ENCODE measurements around the gene ACSL4. TPM values are rescaled to one million over a fixed set of nuclear protein-coding genes. Genes with fewer than 3 reads are reported as not detected.

The ACSL4 gene
- total RNA-seq (10 to 100 TPM; 28.3 to 69.4 (median 52.1) TPM), polyA plus RNA-seq (10 to 100 TPM; 12.7 to 27.0 TPM)
- long read RNA-seq, donor 1, full-length matches to known transcripts = 3 of 34 reads
- long read RNA-seq, donor 1, partial matches to known transcripts = 2 of 34 reads
- long read RNA-seq, donor 1, other reads (novel, unspliced or antisense) = 29 of 34 reads
- long read RNA-seq, donor 2, full-length matches to known transcripts = 19 of 77 reads
- long read RNA-seq, donor 2, partial matches to known transcripts = 6 of 77 reads
- long read RNA-seq, donor 2, other reads (novel, unspliced or antisense) = 52 of 77 reads
- long read RNA-seq, donor 3, full-length matches to known transcripts = 18 of 130 reads
- long read RNA-seq, donor 3, partial matches to known transcripts = 87 of 130 reads
- long read RNA-seq, donor 3, other reads (novel, unspliced or antisense) = 25 of 130 reads

DNA sequence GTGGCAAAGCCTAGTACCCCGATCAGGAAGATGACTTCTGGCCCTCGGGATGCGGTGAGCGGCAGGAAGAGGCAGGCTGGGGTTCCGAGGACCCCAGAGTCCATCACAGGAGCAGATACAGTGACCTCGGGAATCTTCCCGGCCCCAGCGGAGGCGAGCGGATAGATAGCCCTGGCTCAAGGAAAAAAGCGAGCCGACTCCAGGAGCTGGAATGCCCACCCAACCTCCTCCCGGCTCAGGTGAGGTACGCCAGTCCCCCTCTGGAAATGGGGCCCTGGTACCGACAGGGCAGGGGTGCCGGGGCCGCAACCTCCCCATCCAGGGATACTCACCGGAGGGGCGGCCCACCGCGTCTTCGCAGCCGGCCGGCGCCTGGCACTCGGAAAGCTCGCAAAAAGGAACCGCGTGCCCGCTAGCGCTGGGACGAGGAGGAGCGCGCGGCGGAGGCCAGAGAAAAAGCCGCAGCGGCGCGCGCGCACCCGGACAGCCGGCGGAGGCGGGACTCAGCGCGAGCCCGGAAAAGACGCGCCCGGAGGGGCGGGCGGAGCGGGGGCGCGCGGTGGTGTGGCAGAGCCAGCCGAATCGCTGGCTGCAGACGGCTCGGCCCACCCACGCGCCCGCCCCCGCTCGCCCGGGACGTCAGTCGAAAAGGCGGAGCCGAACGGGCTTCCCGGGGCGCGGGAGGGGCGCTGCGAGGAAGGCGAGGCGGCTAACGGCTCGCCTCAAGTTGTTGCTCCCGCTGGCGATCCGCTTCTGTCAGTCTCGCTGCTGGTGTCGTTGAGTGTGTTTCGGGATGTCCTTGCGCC, at the start of gene ACSL4:
TSS of gene ACSL4 (minus strand) at position 451 of the 806 bp plus-strand sequence. CDS start 49,894 bp downstream, outside the sequence.
- ATAC-seq (peak; percentile 96 to 100 (median 99)), DNase-seq (peak; percentile 87 to 92)
- intact Hi-C loops (cut with DNase I) = loop anchor here in 1 of 10 donors (5.0 kb wide), 1 partner anchor 124 kb away; no protein-coding TSS in a partner anchor
- H3K4me3 ChIP-seq = peak within 1 kb of the TSS; percentile 75 to 93 (median 84)
- no peaks in the 10 kb centered on the region for H3K9me3 ChIP-seq
- no peaks in the 10 kb centered on the region for H3K36me3 ChIP-seq
- TF ChIP-seq, protein P1, sequence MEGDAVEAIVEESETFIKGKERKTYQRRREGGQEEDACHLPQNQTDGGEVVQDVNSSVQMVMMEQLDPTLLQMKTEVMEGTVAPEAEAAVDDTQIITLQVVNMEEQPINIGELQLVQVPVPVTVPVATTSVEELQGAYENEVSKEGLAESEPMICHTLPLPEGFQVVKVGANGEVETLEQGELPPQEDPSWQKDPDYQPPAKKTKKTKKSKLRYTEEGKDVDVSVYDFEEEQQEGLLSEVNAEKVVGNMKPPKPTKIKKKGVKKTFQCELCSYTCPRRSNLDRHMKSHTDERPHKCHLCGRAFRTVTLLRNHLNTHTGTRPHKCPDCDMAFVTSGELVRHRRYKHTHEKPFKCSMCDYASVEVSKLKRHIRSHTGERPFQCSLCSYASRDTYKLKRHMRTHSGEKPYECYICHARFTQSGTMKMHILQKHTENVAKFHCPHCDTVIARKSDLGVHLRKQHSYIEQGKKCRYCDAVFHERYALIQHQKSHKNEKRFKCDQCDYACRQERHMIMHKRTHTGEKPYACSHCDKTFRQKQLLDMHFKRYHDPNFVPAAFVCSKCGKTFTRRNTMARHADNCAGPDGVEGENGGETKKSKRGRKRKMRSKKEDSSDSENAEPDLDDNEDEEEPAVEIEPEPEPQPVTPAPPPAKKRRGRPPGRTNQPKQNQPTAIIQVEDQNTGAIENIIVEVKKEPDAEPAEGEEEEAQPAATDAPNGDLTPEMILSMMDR (IDR thresholded peaks at IDR 0.05) = no peak
- peaks cover 0 to 30% (median 0%) of the 10 kb centered on the region in 9 donors for H3K4me1 ChIP-seq
- H3K27me3 ChIP-seq = peaks cover 0 to 24% (median 0%) of the 10 kb centered on the region in 7 donors
- peak within 1 kb of the TSS; percentile 29 to 96 (median 90) for H3K27ac ChIP-seq
- 0% methylated on average over 15 to 80 of the region's 89 CpGs for WGBS, 2 donors

DNA sequence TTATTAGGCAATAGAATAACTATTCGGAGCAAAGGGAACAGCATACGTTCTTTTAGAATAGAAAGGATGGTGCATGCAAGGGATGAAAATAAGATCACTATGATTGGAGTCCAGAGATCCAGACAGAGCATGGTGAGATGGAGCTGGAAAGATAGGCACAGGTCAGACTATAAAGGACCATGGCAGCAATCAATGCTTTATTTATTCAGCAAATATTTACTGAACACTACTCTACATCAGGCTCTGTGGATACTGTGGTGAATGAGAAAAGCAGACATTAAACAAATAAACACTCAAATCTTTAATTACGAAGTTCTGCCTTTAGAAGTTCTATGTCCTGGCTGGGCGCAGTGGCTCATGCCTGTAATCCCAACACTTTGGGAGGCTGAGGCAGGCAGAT, 44.7 kb upstream of the ACSL4 start:
- no peak overlapping the region for H3K27ac ChIP-seq
- no peaks in the 10 kb centered on the region for H3K36me3 ChIP-seq
- H3K9me3 ChIP-seq = no peaks in the 10 kb centered on the region
- ATAC-seq (no peak), DNase-seq (no peak)
- TF ChIP-seq, protein P1 (IDR thresholded peaks at IDR 0.05) = no peak
- no peak overlapping the region for H3K4me3 ChIP-seq
- intact Hi-C loops (cut with DNase I) = no loop called here
- H3K4me1 ChIP-seq = no peaks in the 10 kb centered on the region
- 94 to 96% methylated on average over 4 of the region's 4 CpGs for WGBS, 2 donors
- H3K27me3 ChIP-seq = no peaks in the 10 kb centered on the region

DNA sequence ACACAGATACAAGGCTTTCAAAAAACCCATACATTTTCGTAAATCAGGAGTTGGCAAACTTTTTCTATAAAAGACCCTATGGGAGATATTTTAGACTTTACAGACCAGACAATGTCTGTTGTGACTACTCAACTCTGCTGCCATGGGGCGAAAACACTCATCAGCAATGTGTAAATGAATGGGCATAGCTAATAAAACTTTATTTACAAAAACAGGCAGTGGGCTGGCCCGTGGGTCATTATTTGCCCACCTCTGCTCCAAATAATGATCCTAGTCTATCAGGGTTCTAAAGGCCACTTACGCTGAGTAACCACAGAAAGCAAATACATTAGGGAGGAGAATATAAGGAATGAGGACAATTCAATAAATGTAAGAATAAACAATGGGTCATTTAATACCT, 43.9 kb upstream of the ACSL4 start:
- TF ChIP-seq, protein P1 (IDR thresholded peaks at IDR 0.05) = no peak
- intact Hi-C loops (cut with DNase I) = no loop called here

DNA sequence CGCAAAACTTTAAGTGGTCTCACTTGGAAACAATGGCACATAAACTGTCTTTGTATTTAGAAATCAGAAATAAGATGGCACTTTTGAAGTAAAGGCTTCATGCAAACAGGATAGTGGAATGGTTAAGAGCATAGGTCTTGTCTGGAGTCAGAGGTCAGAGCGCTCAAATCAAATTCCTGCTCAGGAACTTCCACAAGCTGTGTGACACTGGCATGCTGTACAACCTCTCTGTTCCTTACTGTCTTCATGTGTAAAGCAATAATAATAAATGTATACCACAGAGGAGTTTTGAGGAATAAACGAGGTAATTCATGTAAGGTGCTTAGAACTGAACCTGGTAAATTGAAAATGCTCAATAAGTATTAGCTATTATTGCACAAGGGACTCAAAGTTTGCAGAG, 43.4 kb upstream of the ACSL4 start:
- TF ChIP-seq, protein P1 (IDR thresholded peaks at IDR 0.05) = no peak
- no peaks in the 10 kb centered on the region for H3K9me3 ChIP-seq

More for the DNA sequence above, 43.9 kb upstream of the ACSL4 start:
- no peaks in the 10 kb centered on the region for H3K9me3 ChIP-seq
- no peak overlapping the region for H3K27ac ChIP-seq
- WGBS, 2 donors = 92 to 94% methylated on average over 4 of the region's 4 CpGs
- H3K4me3 ChIP-seq = no peak overlapping the region
- ATAC-seq (no peak), DNase-seq (no peak)
- no peaks in the 10 kb centered on the region for H3K27me3 ChIP-seq
- no peaks in the 10 kb centered on the region for H3K36me3 ChIP-seq
- no peaks in the 10 kb centered on the region for H3K4me1 ChIP-seq

More for the DNA sequence above, 43.4 kb upstream of the ACSL4 start:
- no peak for ATAC-seq
- Histone ChIP-seq H3K4me3 (no peak overlapping the region), H3K4me1 (no peaks in the 10 kb centered on the region), H3K36me3 (no peaks in the 10 kb centered on the region), H3K27me3 (no peaks in the 10 kb centered on the region), H3K27ac (no peak overlapping the region)
- intact Hi-C loops (cut with DNase I) = no loop called here
- no peak for DNase-seq
- WGBS, 2 donors = 71 to 83% methylated on average over 3 of the region's 3 CpGs

Measured in heart right ventricle (tissue), 16 donors.